Activated CD8-positive, alpha-beta T cell treated with anti-CD3 and anti-CD28 coated beads for 36 hours (primary cell): ENCODE measurements around the gene SH3GL3. TPM values are rescaled to one million over a fixed set of nuclear protein-coding genes. Genes with fewer than 3 reads are reported as not detected.

Experiments used
- ATAC-seq: fragments of 200-7000 bp; cut with Tn5 transposase; one replicate; pipeline ENCODE4 v1.10.0; 2021; ENCODE audit warnings: mild to moderate bottlenecking, moderate library complexity
- CTCF ChIA-PET: fragments of 350-600 bp; sonication (Branson Sonifier 250); formaldehyde crosslinking; loops from one replicate; lab custom pipeline; 2021; ENCODE audit warnings: antibody characterized with exemption; lab: Charles Lee
- POLR2A ChIA-PET: fragments of 350-600 bp; sonication (Branson Sonifier 250); formaldehyde crosslinking; loops from one replicate; lab custom pipeline; 2021; ENCODE audit warnings: antibody characterized with exemption; lab: Charles Lee
- DNase-seq: peaks from one replicate; pipeline ENCODE4 v3.0.0-alpha.2; 2020
- H3K27ac Mint-ChIP-seq: one replicate; pipeline ENCODE4 v1.8.0; 2021; ENCODE audit warnings: mild to moderate bottlenecking, mixed read lengths
- H3K27me3 Mint-ChIP-seq: one replicate; pipeline ENCODE4 v1.8.0; 2021; ENCODE audit warnings: mixed read lengths
- H3K36me3 Mint-ChIP-seq: one replicate; pipeline ENCODE4 v1.8.0; 2021; ENCODE audit warnings: low read depth, mixed read lengths
- H3K4me1 Mint-ChIP-seq: one replicate; pipeline ENCODE4 v1.8.0; 2021; ENCODE audit warnings: low read depth, mixed read lengths
- H3K4me3 Mint-ChIP-seq: one replicate; pipeline ENCODE4 v1.8.0; 2021; ENCODE audit warnings: mild to moderate bottlenecking, moderate library complexity, mixed read lengths
- H3K9me3 Mint-ChIP-seq: one replicate; pipeline ENCODE4 v1.8.0; 2021; ENCODE audit warnings: mixed read lengths
- CTCF ChIP-seq: fragments of 200-600 bp; IDR thresholded peaks from one replicate; pipeline ENCODE4 v1.8.0; 2022; ENCODE audit warnings: antibody characterized with exemption, mild to moderate bottlenecking
- intact Hi-C: fragments of 100-400 bp; cut with micrococcal nuclease; formaldehyde crosslinking; loops from one replicate; pipeline ENCODE4 v1.10.0; 2022
- total RNA-seq, 2 experiments: library from RNA; stranded (reverse); gene quantifications; one replicate each; pipeline ENCODE4 v1.2.3, GENCODE V29; 2021

The SH3GL3 gene
- total RNA-seq, 2 experiments from 2014 or later = not detected

DNA sequence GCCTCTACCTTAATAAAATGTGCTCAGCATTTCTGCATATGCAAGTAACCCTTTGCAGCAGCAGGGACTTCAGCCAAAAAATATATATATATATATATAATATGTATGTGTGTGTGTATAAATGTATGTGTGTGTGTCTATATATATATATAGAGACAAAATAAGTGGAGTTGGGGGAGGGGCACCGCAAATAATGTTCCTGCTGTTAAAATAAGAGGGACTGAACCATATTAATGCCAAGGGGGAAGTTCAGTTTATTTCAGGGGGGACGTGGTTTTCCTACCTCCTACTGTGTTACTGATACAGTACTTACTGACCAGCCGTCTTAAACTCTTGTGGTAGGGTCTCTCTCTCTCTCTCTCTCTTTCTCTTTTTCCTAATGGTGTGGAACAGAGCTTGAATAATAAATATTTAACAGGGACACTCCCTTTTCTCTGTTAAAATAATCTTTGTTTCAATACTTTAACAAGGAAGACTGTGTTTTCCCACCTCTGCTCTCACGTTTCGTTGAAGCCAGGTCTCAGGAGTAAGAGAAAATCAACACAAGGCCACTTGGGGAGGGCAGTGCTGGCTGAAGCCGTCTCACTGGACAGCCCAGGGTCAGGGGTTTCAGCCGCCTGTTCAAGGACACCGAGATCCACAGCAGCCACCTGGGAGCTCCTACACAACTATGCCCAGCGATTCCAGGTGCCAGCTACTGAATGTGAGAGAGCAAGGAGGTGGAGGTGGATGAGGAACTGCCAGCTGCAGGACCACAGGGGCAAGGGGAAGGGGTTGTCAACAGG is 164.0 kb downstream of the SH3GL3 start:
- Mint-ChIP-seq H3K4me1 (no peaks in the 10 kb centered on the region), H3K4me3 (no peak overlapping the region), H3K27me3 (peaks cover 2% of the 10 kb centered on the region), H3K36me3 (no peaks in the 10 kb centered on the region), H3K27ac (no peak overlapping the region), H3K9me3 (no peaks in the 10 kb centered on the region)
- DNase-seq = no peak
- no peak for ATAC-seq
- ChIA-PET POLR2A (no interaction called here), CTCF (interaction anchor here (0.6 to 0.8 kb wide), 2 partner anchors 38 to 366 kb away, joined by 3 read pairs; no protein-coding TSS in a partner anchor)
- no peak for TF ChIP-seq CTCF
- intact Hi-C loops = no loop called here

DNA sequence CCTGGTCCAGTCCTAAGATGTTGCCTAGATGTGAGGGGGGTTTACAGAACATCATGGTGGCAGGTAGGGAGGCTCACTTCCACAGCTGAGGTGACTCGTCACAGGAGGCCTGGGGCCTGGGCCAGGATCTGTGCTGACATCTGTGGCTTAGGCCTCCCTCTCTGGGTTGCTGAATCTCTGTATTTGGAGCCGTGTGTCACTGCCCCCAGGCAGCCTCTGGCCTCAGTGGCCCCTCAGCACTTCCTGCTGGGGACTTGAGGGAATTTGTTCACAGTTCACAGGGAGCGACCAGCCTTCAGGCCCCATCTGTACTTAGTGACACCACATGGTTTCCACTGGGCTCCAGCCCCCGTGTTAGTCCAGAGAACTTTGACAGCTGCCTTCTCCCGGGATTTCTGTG is 165.1 kb downstream of the SH3GL3 start:
- DNase-seq = no peak
- ChIA-PET POLR2A (no interaction called here), CTCF (interaction anchor here (0.8 kb wide), 1 partner anchor 39 kb away, joined by 3 read pairs; no protein-coding TSS in a partner anchor)
- no peaks in the 10 kb centered on the region for H3K9me3 Mint-ChIP-seq
- H3K4me3 Mint-ChIP-seq = no peak overlapping the region
- H3K36me3 Mint-ChIP-seq = no peaks in the 10 kb centered on the region
- H3K27ac Mint-ChIP-seq = no peak overlapping the region
- intact Hi-C loops = no loop called here
- TF ChIP-seq CTCF = no peak
- no peaks in the 10 kb centered on the region for H3K27me3 Mint-ChIP-seq
- ATAC-seq = no peak
- H3K4me1 Mint-ChIP-seq = no peaks in the 10 kb centered on the region

GRCh38 chr15:83612898-83613635 is 165.9 kb downstream of the SH3GL3 start:
- ChIA-PET POLR2A (no interaction called here), CTCF (interaction anchor here (0.9 kb wide), 1 partner anchor 19 kb away, joined by 3 read pairs; no protein-coding TSS in a partner anchor)
- DNase-seq = no peak
- H3K9me3 Mint-ChIP-seq = no peaks in the 10 kb centered on the region
- no peak for TF ChIP-seq CTCF
- no peaks in the 10 kb centered on the region for H3K27me3 Mint-ChIP-seq
- H3K36me3 Mint-ChIP-seq = no peaks in the 10 kb centered on the region
- no peak for ATAC-seq
- H3K27ac Mint-ChIP-seq = no peak overlapping the region
- H3K4me1 Mint-ChIP-seq = no peaks in the 10 kb centered on the region
- intact Hi-C loops = no loop called here
- H3K4me3 Mint-ChIP-seq = no peak overlapping the region

- intact Hi-C loops = no loop called here
- ChIA-PET CTCF (interaction anchor here (0.9 kb wide), 1 partner anchor 20 kb away, joined by 3 read pairs; no protein-coding TSS in a partner anchor), POLR2A (no interaction called here)
- no peak for TF ChIP-seq CTCF
- no peaks in the 10 kb centered on the region for H3K4me1 Mint-ChIP-seq
- no peaks in the 10 kb centered on the region for H3K9me3 Mint-ChIP-seq
- H3K36me3 Mint-ChIP-seq = no peaks in the 10 kb centered on the region
- DNase-seq = no peak
- H3K27me3 Mint-ChIP-seq = no peaks in the 10 kb centered on the region
- no peak for ATAC-seq
- no peak overlapping the region for H3K27ac Mint-ChIP-seq
- H3K4me3 Mint-ChIP-seq = no peak overlapping the region
These were observed 166.6 kb downstream of the SH3GL3 start for GRCh38 chr15:83613714-83614113.

DNA sequence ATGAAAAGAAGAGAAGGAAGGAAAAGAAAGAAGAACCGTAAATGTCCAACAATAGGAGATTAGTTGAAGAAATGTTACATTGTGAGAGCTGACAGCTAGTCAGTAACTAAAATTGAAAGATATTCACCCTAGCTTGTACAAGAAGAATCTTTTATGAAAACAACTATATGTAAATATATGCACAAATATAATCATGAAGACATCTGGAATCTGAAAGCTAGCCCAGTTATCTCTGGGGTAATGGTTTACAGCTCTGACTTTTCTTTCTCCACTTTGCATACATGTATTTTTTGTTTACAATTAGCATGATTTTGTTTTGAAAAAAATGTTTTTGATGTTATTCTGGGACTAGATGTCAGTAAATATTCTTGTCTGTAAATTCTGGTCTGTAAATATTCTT is 169.7 kb downstream of the SH3GL3 start:
- DNase-seq (no peak), ATAC-seq (no peak)
- POLR2A ChIA-PET = no interaction called here
- Mint-ChIP-seq H3K27ac (no peak overlapping the region), H3K27me3 (no peaks in the 10 kb centered on the region), H3K4me1 (no peaks in the 10 kb centered on the region), H3K9me3 (no peaks in the 10 kb centered on the region), H3K4me3 (no peak overlapping the region), H3K36me3 (no peaks in the 10 kb centered on the region)
- no peak for TF ChIP-seq CTCF
- CTCF ChIA-PET = no interaction called here
- intact Hi-C loops = no loop called here
